ENCODE results near the gene HOXA2.
A peak's percentile ranks its signal among the peaks of the same experiment; 100 is the strongest.

Gene HOXA2

GRCh38 chr7:27098578-27099451 lies 3.7 kb downstream of the HOXA2 start:
- no peak for DNase-seq (ENCODE audit: low read depth)

GRCh38 chr7:27097686-27098577 lies 4.6 kb downstream of the HOXA2 start:
- DNase-seq (ENCODE audit: low read depth): no peak

DNA sequence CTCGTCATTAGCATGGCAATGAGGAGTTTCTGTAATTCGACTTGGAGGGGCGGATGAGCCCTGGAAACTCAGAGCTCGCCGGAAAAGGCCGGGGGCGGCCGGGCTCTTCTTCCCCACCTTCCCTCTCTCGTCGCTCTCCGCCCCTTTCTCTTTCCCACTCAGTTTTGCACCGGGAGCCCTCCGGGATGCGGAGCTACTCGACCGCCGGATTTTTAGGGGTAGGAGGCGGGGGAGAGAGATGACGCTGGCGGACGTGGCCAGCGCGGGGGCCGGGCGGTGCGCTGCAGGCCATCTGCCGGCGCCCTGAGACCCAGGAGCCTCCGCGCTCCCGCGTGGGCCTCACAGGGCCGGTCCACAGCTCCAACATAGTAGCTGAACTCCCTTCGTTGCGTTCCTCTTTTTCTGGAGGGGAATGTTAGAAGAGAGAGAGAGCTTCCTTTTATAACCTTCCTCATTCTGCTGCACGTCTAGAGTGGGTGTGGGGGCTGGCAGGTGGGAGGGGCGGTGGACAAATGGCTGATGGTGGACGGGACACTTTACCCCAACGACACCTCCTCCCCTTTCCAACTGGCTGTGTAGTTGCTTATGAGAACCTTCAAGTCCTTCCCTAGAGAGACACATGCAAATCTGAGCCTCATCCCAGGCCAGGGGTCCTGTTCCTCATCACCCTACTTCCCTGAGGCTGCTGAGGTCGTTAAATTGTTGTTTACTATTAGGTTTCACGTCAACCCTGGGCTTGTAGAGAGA lies 5.5 kb downstream of the HOXA2 start:
- DNase-seq (ENCODE audit: low read depth): no peak

- DNase-seq (ENCODE audit: low read depth): peak; percentile 63
Observed at GRCh38 chr7:27095897-27096767, 6.4 kb downstream of the HOXA2 start, which contains the start of gene HOXA1. Gene HOXA1, minus strand, starts transcription at chr7:27096000. Its CDS starts 88 bp downstream, at chr7:27095912.

DNA sequence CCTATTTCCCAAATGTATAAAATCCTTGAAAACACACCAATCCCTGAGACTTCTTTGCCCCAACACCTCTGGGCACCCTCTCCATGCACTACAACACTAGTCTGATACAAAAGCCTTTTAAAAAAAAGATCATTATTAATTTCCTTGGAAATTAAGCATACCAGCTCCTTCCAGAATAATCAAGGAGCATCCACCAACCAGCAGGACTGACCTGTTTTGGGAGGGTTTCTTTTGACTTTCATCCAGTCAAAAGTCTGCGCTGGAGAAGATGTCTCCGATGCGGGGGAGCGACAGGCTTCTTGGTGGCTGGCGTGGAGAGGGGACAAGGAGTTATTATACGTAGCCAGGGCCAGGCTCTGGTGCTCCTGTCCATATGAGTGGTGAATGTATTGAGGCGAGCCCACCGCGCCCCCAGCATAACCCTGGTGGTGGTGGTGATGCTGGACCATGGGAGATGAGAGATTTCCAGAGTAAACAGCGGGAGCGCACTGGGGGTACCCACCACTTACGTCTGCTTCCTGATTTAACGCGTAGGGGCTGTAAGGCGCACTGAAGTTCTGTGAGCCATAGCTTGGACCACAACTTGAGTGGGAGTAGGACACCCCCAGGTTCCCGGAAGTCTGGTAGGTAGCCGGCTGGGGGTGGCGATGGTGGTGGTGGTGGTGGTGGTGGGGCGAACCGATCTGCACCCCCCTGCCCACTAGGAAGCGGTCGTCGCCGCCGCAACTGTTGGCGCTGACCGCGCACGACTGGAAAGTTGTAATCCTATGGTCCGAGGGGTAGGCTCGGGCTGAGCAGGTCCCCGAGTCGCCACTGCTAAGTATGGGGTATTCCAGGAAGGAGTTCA lies 7.2 kb downstream of the HOXA2 start:
- no peak for DNase-seq (ENCODE audit: low read depth)

DNA sequence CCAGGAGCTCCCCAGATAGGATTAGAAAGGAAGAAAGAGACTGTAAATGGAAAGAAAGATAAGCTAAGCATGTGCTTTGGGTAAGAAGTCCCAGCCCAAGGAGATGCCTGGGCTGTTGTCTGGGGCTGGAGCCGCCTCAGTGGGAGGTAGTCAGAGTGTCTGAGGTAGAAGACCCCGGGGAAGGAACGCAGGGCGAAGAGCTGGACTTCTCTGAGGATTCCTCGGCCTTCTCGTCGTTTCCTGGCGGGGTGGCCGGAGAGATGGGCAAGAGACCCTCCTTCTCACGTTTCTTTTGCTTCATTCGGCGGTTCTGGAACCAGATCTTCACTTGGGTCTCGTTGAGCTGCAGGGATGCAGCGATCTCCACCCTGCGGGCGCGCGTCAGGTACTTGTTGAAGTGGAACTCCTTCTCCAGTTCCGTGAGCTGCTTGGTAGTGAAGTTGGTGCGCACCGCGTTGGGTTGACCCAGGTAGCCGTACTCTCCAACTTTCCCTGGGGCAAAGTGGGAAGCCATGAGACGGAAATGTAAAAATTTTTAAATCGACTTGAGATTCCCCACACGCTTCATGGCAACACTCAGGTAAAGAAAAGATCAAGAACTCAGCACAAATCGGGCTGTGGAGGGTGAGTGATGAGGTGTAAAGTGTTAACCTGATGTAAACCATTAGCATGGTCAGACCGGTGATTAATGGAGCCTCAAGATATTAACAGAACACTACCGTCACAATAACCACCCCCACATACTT lies 8.0 kb downstream of the HOXA2 start:
- DNase-seq (ENCODE audit: low read depth): no peak

- no peak for DNase-seq (ENCODE audit: low read depth)
Observed at GRCh38 chr7:27093184-27093895, 9.1 kb downstream of the HOXA2 start.

DNA sequence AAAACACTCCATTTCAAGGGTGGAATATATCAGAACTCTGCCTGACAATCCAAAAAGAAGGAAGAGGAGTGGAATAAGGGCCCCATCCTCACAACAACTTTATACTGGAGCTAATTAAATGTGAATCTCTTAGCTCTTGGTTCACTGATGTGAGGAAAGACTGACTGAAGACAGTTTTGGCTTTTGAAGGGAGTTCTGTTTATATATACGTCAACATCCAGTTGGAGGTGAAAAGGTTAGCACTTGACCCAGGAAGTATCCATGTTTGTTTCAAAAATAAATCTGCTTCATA lies 9.7 kb downstream of the HOXA2 start:
- DNase-seq (ENCODE audit: low read depth): no peak

DNA sequence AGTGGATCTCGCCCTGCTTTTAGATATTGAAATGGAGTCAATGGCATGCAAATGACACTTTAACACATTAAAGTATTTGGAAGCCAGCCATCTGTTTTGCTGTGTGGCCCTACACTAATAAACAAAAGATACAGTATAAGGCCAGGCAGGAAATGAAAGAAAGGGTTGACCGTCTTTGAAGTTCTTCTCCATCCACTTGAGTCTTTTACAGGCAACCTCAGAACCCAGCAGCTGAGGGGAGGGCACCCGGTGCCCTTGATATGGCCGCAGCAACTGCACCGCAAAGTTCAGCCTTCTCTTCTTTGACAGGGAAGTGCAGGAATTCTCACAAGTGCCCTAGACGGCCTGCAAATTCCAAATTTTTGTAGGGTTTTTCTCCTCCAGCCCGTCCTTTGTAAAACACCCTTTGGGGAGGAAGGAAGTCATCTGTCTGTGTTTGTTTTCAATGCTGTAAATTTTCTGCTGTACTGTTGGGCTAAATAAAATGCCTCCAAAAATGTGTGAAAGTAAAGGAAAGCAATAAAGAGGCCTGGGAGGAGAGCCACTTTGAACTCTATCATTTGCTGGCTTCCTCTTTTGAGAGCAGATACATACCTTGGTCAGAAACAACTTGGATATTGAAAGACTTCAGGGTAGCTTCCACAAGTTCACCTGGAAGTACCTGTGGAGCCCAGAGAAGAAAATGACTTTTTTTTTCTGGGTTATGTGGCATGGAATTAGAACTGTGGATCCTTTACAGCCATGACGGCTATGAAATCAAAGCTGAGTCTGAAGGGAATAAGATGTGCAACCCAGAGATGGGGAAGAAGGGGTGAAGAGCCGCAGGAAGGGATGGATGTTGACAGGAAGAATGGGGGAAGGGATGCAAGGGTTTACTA lies 10.3 kb downstream of the HOXA2 start:
- DNase-seq (ENCODE audit: low read depth): no peak

DNA sequence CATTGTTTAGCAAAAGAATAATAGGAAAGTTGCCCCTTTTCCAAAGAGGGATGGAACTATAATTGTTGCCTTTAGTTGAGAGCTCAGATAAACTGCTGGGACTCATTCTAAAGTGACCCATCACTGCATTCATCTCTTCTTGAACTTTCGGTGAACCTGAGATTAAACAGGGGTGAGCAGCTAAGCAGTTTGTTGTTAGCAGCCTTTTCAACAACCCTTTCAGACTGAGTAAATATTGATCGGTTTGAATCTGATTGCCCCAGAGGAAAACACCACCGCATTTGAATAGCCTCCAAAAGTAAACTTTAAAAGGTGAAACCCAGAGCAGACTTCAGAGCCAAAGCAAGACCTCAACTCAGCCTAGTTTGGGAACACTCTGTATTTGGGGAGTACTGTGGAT lies 11.4 kb downstream of the HOXA2 start:
- no peak for DNase-seq (ENCODE audit: low read depth)

DNA sequence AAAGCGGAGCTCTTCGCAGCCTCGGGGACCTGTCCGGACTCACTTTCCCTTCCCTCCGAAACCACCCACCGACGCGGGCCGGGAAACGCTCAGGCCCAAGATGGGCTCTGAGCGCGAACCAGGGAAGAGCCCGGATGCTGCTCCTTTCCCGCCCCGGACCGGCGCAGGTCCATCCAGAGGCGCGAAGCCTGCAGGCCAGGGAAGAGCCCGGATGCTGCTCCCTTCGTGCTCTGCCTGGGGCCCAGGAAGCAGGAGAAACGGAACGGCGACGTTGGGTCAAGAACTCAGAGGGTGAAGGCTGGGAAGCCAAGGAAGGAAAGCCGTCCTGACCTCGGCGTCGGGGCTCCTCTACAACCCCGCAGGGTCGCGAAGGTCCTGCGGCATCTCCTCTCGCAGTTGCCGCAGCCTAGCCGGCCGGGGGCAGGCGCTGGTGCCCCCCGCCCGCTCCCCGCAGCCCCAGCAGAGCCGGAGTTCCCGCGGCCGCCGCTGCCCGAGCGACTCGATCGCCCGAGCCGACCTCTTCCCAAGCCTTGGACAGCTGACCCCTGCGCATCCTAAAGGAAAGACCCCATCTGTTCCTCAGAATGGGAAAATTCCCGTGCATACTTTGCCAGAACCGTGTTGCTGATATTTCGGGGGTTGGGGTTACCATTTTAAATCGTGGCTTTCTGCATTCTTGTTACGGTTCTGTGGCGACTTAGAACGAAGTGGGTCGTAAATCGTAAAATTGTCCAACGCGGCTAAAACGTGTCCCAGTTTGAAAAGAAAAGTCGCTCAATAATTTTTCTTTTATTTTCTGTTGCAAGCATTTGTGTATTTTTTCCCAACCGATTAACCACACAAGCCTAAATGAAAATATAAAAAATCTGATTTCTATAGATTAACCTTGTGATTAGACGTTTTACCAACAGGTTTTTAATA lies 14.2 kb downstream of the HOXA2 start:
- DNase-seq (ENCODE audit: low read depth): no peak

- DNase-seq (ENCODE audit: low read depth): no peak
Observed at GRCh38 chr7:27083646-27084045, 18.8 kb downstream of the HOXA2 start.

GRCh38 chr7:27082171-27082570 lies 20.3 kb downstream of the HOXA2 start:
- DNase-seq (ENCODE audit: low read depth): no peak

- no peak for DNase-seq (ENCODE audit: low read depth)
Observed at GRCh38 chr7:27080844-27081436, 21.5 kb downstream of the HOXA2 start.

GRCh38 chr7:27079234-27079975 lies 23.1 kb downstream of the HOXA2 start:
- DNase-seq (ENCODE audit: low read depth): no peak
